Activated CD8-positive, alpha-beta memory T cell treated with anti-CD3 and anti-CD28 coated beads for 36 hours (primary cell): ENCODE data around the gene SCARF1. TPM values are rescaled to one million over a fixed set of nuclear protein-coding genes. Genes with fewer than 3 reads are reported as not detected.
"Not testable (repeated sequence)": the region's sequence is repeated elsewhere in the genome, so short reads cannot be mapped to it uniquely, and the experiment has no call there.

Experiments used
- CTCF ChIA-PET: fragments of 350-600 bp; sonication (Branson Sonifier 250); formaldehyde crosslinking; loops from one replicate; lab custom pipeline; 2021; ENCODE audit warnings: antibody characterized with exemption; lab: Charles Lee
- POLR2A ChIA-PET: fragments of 350-600 bp; sonication (Branson Sonifier 250); formaldehyde crosslinking; loops from one replicate; lab custom pipeline; 2021; ENCODE audit warnings: antibody characterized with exemption; lab: Charles Lee
- total RNA-seq, 2 experiments: library from RNA; stranded (reverse); gene quantifications; one replicate each; pipeline ENCODE4 v1.2.3, GENCODE V29; 2021

The SCARF1 gene
- total RNA-seq, result 1 to 10 TPM; 1.4 to 1.6 TPM

GRCh38 chr17:1645207-1646171 is at the start of gene SCARF1:
Gene SCARF1 (minus strand): TSS chr17:1645732. CDS start chr17:1645697, 35 bp downstream.
- POLR2A ChIA-PET, result no interaction called here
- CTCF ChIA-PET, result interaction anchor here (0.7 to 5.5 kb wide), 3 partner anchors 15 to 24 kb away, joined by 3 to 22 read pairs (median 5); partner anchors contain the start of gene SLC43A2

GRCh38 chr17:1693339-1693738 is 47.8 kb upstream of the SCARF1 start:
- CTCF ChIA-PET, result no interaction called here
- POLR2A ChIA-PET, result no interaction called here

- ChIA-PET CTCF (interaction anchor here (0.6 to 0.7 kb wide), 3 partner anchors 14 to 691 kb away, joined by 4 to 5 read pairs (median 5); no protein-coding TSS in a partner anchor), POLR2A (no interaction called here)
These were observed 45.2 kb upstream of the SCARF1 start for GRCh38 chr17:1690544-1691221.

- POLR2A ChIA-PET, CTCF ChIA-PET: not testable (repeated sequence)
These were observed 42.9 kb upstream of the SCARF1 start for GRCh38 chr17:1688405-1688804.

- CTCF ChIA-PET, result interaction anchor here (0.6 kb wide), 1 partner anchor 423 kb away, joined by 3 read pairs; no protein-coding TSS in a partner anchor
These were observed 40.6 kb upstream of the SCARF1 start for GRCh38 chr17:1686086-1686485.

GRCh38 chr17:1684378-1685189 is 39.1 kb upstream of the SCARF1 start, which contains the start of gene PRPF8:
Gene PRPF8 (minus strand): TSS chr17:1684867. CDS start chr17:1684571, 296 bp downstream.
- ChIA-PET POLR2A (interaction anchor here (0.6 to 0.7 kb wide), 3 partner anchors 108 to 655 kb away, joined by 4 to 8 read pairs (median 6); no protein-coding TSS in a partner anchor), CTCF (interaction anchor here (0.6 to 1.6 kb wide), 3 partner anchors 16 to 172 kb away, joined by 3 to 8 read pairs (median 4); partner anchors contain the start of gene RILP)

More at GRCh38 chr17:1686086-1686485, 40.6 kb upstream of the SCARF1 start:
- POLR2A ChIA-PET, result no interaction called here

- CTCF ChIA-PET, result interaction anchor here (0.7 to 1.6 kb wide), 5 partner anchors 15 to 254 kb away, joined by 4 to 8 read pairs (median 5); partner anchors contain the start of gene RILP
- POLR2A ChIA-PET, result interaction anchor here (0.7 kb wide), 2 partner anchors 107 to 478 kb away, joined by 5 to 6 read pairs; no protein-coding TSS in a partner anchor
These were observed 37.9 kb upstream of the SCARF1 start for GRCh38 chr17:1683459-1683858.

GRCh38 chr17:1676401-1676800 is 30.9 kb upstream of the SCARF1 start:
- POLR2A ChIA-PET, result no interaction called here
- CTCF ChIA-PET, result no interaction called here

- CTCF ChIA-PET, result interaction anchor here (2.9 kb wide), 1 partner anchor 25 kb away, joined by 9 read pairs; no protein-coding TSS in a partner anchor
- POLR2A ChIA-PET, result interaction anchor here (0.6 kb wide), 1 partner anchor 16 kb away, joined by 3 read pairs; no protein-coding TSS in a partner anchor
These were observed 27.7 kb upstream of the SCARF1 start for GRCh38 chr17:1673041-1673785.

GRCh38 chr17:1663934-1664333 is 18.4 kb upstream of the SCARF1 start:
- CTCF ChIA-PET, result interaction anchor here (2.5 kb wide), 1 partner anchor 14 kb away, joined by 6 read pairs; the partner anchor contains the start of gene RILP
- POLR2A ChIA-PET, result not testable (repeated sequence)

GRCh38 chr17:1661045-1661444 is 15.5 kb upstream of the SCARF1 start:
- ChIA-PET CTCF (interaction anchor here (1.1 to 1.6 kb wide), 2 partner anchors 8 to 10 kb away, joined by 4 to 6 read pairs; no protein-coding TSS in a partner anchor), POLR2A (no interaction called here)

- ChIA-PET CTCF (interaction anchor here (1.2 kb wide), 1 partner anchor 9 kb away, joined by 3 read pairs; no protein-coding TSS in a partner anchor), POLR2A (interaction anchor here (1.0 kb wide), 1 partner anchor 15 kb away, joined by 3 read pairs; no protein-coding TSS in a partner anchor)
These were observed 12.6 kb upstream of the SCARF1 start for GRCh38 chr17:1658100-1658499.

GRCh38 chr17:1653735-1654134 is 8.2 kb upstream of the SCARF1 start:
- CTCF ChIA-PET, result no interaction called here

GRCh38 chr17:1652794-1653193 is 7.3 kb upstream of the SCARF1 start:
- POLR2A ChIA-PET, result not testable (repeated sequence)
- CTCF ChIA-PET, result interaction anchor here (0.9 to 1.8 kb wide), 2 partner anchors 17 to 45 kb away, joined by 4 to 9 read pairs; no protein-coding TSS in a partner anchor

More at GRCh38 chr17:1653735-1654134, 8.2 kb upstream of the SCARF1 start:
- POLR2A ChIA-PET, result no interaction called here

- CTCF ChIA-PET, result interaction anchor here (1.0 to 2.3 kb wide), 3 partner anchors 9 to 62 kb away, joined by 3 to 9 read pairs (median 6); no protein-coding TSS in a partner anchor
These were observed 6.0 kb upstream of the SCARF1 start for GRCh38 chr17:1651559-1651844.

GRCh38 chr17:1650731-1651558 is 5.4 kb upstream of the SCARF1 start:
- CTCF ChIA-PET, result interaction anchor here (1.2 to 2.5 kb wide), 4 partner anchors 10 to 90 kb away, joined by 3 to 7 read pairs (median 6); no protein-coding TSS in a partner anchor
- POLR2A ChIA-PET, result no interaction called here

More at GRCh38 chr17:1651559-1651844, 6.0 kb upstream of the SCARF1 start:
- POLR2A ChIA-PET, result no interaction called here
